ENCODE measurements around the gene CDC26.

DNA sequence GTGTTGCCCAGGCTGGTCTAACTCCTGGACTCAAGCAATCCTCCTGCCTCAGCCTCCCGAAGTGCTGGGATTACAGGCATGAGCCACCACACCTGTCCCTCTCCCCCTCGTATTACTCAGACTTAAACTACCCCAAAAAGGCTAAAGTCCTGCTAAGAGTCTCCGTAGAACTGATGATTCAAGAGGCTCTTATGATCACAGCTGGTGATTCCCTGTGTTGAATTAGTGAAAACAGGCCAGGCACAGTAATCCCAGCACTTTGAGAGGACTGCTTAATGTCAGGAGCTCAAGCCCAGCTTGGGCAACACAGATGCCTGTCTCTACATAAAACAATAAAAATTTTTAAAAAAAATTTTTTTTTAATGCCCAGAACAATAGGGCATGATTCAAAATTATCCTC, 9.2 kb downstream of the CDC26 start:
- TF ChIP-seq REST (IDR thresholded peaks at IDR 0.05; ENCODE audit: low read depth) (no peak), CEBPB (IDR thresholded peaks at IDR 0.05) (no peak)

Measured in Ishikawa (cell line).